HL-60 (cell line): ENCODE measurements around the gene FAM89B.

Experiments used
- GABPA ChIP-seq: IDR thresholded peaks from 2 replicates; pipeline ENCODE4 v1.6.1; 2012; ENCODE audit warnings: low read depth
- POLR2AphosphoS5 ChIP-seq: IDR thresholded peaks from 2 replicates; pipeline ENCODE4 v1.6.1; 2012; ENCODE audit warnings: low read depth
- TF ChIP-seq, protein P1 (sequence below): IDR thresholded peaks from one replicate; pipeline ENCODE4 v1.5.1; 2011; ENCODE audit warnings: low read length, control low read depth, inconsistent platforms; ENCODE audit not compliant: insufficient read depth
- TF ChIP-seq, protein P2 (sequence below): IDR thresholded peaks from 2 replicates; pipeline ENCODE4 v1.6.1; 2012; ENCODE audit warnings: low read depth; ENCODE audit not compliant: insufficient replicate concordance

DNA sequence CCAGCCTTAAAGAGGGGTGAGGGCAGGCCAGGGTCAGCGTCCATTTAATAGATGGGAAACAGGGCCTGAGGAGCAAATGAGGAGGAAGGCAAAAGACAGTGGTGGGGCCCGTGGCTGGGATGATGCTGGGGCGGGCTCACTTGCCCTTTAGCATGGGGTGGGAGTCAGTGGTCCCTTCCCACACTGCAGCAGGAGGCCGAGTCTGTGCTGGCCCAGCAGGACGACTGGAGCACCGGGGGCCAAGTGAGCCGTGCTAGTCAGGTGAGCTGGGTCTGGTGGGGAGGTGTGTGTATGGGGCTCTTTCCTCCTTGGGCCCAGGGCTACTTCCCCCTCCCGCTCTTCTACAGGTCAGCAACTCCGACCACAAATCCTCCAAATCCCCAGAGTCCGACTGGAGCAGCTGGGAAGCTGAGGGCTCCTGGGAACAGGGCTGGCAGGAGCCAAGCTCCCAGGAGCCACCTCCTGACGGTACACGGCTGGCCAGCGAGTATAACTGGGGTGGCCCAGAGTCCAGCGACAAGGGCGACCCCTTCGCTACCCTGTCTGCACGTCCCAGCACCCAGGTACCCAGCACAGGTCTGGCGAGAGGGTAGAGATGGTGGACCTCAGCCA, 34.6 kb upstream of the FAM89B start:
- TF ChIP-seq, protein P1, sequence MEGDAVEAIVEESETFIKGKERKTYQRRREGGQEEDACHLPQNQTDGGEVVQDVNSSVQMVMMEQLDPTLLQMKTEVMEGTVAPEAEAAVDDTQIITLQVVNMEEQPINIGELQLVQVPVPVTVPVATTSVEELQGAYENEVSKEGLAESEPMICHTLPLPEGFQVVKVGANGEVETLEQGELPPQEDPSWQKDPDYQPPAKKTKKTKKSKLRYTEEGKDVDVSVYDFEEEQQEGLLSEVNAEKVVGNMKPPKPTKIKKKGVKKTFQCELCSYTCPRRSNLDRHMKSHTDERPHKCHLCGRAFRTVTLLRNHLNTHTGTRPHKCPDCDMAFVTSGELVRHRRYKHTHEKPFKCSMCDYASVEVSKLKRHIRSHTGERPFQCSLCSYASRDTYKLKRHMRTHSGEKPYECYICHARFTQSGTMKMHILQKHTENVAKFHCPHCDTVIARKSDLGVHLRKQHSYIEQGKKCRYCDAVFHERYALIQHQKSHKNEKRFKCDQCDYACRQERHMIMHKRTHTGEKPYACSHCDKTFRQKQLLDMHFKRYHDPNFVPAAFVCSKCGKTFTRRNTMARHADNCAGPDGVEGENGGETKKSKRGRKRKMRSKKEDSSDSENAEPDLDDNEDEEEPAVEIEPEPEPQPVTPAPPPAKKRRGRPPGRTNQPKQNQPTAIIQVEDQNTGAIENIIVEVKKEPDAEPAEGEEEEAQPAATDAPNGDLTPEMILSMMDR, result no peak
- TF ChIP-seq GABPA, result no peak
- TF ChIP-seq, protein P2, sequence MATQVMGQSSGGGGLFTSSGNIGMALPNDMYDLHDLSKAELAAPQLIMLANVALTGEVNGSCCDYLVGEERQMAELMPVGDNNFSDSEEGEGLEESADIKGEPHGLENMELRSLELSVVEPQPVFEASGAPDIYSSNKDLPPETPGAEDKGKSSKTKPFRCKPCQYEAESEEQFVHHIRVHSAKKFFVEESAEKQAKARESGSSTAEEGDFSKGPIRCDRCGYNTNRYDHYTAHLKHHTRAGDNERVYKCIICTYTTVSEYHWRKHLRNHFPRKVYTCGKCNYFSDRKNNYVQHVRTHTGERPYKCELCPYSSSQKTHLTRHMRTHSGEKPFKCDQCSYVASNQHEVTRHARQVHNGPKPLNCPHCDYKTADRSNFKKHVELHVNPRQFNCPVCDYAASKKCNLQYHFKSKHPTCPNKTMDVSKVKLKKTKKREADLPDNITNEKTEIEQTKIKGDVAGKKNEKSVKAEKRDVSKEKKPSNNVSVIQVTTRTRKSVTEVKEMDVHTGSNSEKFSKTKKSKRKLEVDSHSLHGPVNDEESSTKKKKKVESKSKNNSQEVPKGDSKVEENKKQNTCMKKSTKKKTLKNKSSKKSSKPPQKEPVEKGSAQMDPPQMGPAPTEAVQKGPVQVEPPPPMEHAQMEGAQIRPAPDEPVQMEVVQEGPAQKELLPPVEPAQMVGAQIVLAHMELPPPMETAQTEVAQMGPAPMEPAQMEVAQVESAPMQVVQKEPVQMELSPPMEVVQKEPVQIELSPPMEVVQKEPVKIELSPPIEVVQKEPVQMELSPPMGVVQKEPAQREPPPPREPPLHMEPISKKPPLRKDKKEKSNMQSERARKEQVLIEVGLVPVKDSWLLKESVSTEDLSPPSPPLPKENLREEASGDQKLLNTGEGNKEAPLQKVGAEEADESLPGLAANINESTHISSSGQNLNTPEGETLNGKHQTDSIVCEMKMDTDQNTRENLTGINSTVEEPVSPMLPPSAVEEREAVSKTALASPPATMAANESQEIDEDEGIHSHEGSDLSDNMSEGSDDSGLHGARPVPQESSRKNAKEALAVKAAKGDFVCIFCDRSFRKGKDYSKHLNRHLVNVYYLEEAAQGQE, result no peak
- no peak for TF ChIP-seq POLR2AphosphoS5
